ENCODE results near the gene ZIC4.

ZIC4 gene

GRCh38 chr3:147380387-147380951, 25.9 kb downstream of the ZIC4 start:
- TF ChIP-seq ZBTB7A (IDR thresholded peaks at IDR 0.05; ENCODE audit: low read depth) (no peak), REST (IDR thresholded peaks at IDR 0.05; ENCODE audit: low read depth) (no peak), EP300 (IDR thresholded peaks at IDR 0.05; ENCODE audit: borderline replicate concordance) (no peak), TCF12 (IDR thresholded peaks at IDR 0.05; ENCODE audit: low read depth) (no peak), TAF1 (IDR thresholded peaks at IDR 0.05; ENCODE audit: low read depth) (no peak), TEAD4 (IDR thresholded peaks at IDR 0.05) (no peak), YY1 (IDR thresholded peaks at IDR 0.05; ENCODE audit: low read depth) (no peak), CREB1 (IDR thresholded peaks at IDR 0.05; ENCODE audit: low read depth) (no peak), NFIC (IDR thresholded peaks at IDR 0.05) (no peak), CEBPB (IDR thresholded peaks at IDR 0.05) (no peak), RAD21 (IDR thresholded peaks at IDR 0.05; ENCODE audit: low read depth) (no peak), EGR1 (IDR thresholded peaks at IDR 0.05) (no peak), FOXM1 (IDR thresholded peaks at IDR 0.05; ENCODE audit: borderline replicate concordance, low read depth) (no peak)
- TF ChIP-seq, protein P1, sequence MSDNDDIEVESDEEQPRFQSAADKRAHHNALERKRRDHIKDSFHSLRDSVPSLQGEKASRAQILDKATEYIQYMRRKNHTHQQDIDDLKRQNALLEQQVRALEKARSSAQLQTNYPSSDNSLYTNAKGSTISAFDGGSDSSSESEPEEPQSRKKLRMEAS (IDR thresholded peaks at IDR 0.05): no peak
- TF ChIP-seq, protein P2, sequence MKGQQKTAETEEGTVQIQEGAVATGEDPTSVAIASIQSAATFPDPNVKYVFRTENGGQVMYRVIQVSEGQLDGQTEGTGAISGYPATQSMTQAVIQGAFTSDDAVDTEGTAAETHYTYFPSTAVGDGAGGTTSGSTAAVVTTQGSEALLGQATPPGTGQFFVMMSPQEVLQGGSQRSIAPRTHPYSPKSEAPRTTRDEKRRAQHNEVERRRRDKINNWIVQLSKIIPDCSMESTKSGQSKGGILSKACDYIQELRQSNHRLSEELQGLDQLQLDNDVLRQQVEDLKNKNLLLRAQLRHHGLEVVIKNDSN (IDR thresholded peaks at IDR 0.05): no peak

- TF ChIP-seq TCF12 (IDR thresholded peaks at IDR 0.05; ENCODE audit: low read depth) (no peak), CREB1 (IDR thresholded peaks at IDR 0.05; ENCODE audit: low read depth) (no peak), CEBPB (IDR thresholded peaks at IDR 0.05) (no peak), EGR1 (IDR thresholded peaks at IDR 0.05) (no peak), RAD21 (IDR thresholded peaks at IDR 0.05; ENCODE audit: low read depth) (no peak), NFIC (IDR thresholded peaks at IDR 0.05) (no peak), TEAD4 (IDR thresholded peaks at IDR 0.05) (no peak), REST (IDR thresholded peaks at IDR 0.05; ENCODE audit: low read depth) (no peak), TAF1 (IDR thresholded peaks at IDR 0.05; ENCODE audit: low read depth) (no peak), YY1 (IDR thresholded peaks at IDR 0.05; ENCODE audit: low read depth) (no peak), ZBTB7A (IDR thresholded peaks at IDR 0.05; ENCODE audit: low read depth) (no peak)
- TF ChIP-seq, protein P1 (IDR thresholded peaks at IDR 0.05): no peak
- TF ChIP-seq, protein P2 (IDR thresholded peaks at IDR 0.05): no peak
Observed at GRCh38 chr3:147379651-147380050, 26.7 kb downstream of the ZIC4 start.

DNA sequence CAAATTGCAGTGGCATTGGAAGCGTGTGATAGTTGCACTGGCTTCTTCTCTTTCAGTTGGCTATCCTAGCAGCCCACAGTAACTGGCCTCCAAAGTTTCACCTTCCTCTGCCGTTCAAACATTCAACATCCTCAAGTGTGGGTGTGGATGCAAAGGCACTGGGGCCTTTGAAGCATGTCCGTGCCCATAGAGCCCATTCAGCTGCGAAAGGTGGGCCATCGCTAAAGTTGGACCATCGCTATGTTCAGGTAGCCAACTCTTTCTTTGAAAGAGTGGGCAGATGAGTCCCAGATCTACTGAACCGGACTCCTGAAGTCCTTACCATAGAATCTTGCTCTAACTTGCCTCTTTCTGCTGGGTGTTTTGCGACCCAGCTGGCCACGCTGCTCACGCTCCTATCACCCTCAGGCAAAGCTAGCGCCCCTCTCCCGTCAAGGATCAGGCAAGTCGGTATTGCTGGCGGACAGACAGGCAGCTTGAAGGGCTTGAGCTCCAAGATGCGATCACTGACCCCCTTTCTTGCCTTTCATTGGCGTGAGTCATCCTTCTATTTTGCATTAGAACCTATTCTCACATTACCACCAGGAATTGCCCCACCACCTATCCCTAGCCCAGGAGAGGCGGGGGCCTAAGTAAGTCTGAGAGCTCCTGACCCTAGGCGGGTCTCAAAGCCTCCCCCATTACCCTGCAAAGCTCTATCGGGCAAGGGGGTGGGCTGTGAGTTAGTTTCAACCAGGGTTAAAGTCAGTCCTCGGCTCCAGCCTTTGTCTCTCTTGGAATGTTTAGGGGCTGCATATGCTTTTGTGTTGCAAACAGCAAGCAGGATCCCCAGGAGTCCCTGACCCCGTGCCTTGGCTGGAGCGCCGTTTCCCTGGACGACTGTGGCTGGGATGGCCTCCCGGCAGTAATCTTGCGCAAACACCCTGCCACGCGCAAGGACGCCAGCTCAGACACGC, 28.7 kb downstream of the ZIC4 start:
- no peak for TF ChIP-seq EGR1 (IDR thresholded peaks at IDR 0.05)
- no peak for TF ChIP-seq TEAD4 (IDR thresholded peaks at IDR 0.05)
- no peak for TF ChIP-seq YY1 (IDR thresholded peaks at IDR 0.05; ENCODE audit: low read depth)
- TF ChIP-seq FOXM1 (IDR thresholded peaks at IDR 0.05; ENCODE audit: borderline replicate concordance, low read depth): no peak
- TF ChIP-seq EP300 (IDR thresholded peaks at IDR 0.05; ENCODE audit: borderline replicate concordance): no peak
- TF ChIP-seq CREB1 (IDR thresholded peaks at IDR 0.05; ENCODE audit: low read depth): no peak
- TF ChIP-seq TCF12 (IDR thresholded peaks at IDR 0.05; ENCODE audit: low read depth): no peak

DNA sequence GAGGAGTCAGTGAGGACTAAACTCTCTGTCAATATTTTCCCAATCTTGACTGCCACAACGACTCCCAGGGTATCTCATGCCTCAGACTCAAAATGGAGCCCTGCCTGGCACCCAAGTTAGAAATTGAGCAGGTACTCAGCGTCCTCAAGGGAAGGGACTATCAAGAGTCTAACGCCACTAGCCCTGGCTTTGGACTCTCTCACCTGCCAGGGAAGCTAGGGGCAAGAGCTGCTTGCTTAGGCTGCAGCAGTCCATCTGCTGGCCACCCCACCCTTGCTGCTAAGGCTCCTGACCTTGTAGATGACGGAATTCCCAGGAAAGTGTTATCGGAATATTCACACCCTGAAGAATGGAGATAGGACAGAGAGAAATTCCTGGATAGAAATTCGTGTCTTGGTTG, 33.0 kb downstream of the ZIC4 start:
- no peak for TF ChIP-seq ZBTB7A (IDR thresholded peaks at IDR 0.05; ENCODE audit: low read depth)
- no peak for TF ChIP-seq TAF1 (IDR thresholded peaks at IDR 0.05; ENCODE audit: low read depth)
- no peak for TF ChIP-seq TEAD4 (IDR thresholded peaks at IDR 0.05)
- TF ChIP-seq REST (IDR thresholded peaks at IDR 0.05; ENCODE audit: low read depth): no peak
- TF ChIP-seq YY1 (IDR thresholded peaks at IDR 0.05; ENCODE audit: low read depth): no peak
- no peak for TF ChIP-seq TCF12 (IDR thresholded peaks at IDR 0.05; ENCODE audit: low read depth)
- TF ChIP-seq, protein P2 (IDR thresholded peaks at IDR 0.05): no peak
